A549 treated with AZD9567 at 1 μM for 4 hours (cell line): ENCODE measurements around the gene ARHGDIB. TPM values are rescaled to one million over a fixed set of nuclear protein-coding genes. Genes with fewer than 3 reads are reported as not detected.

Experiments used
- total RNA-seq: library from RNA; stranded (reverse); fragments of 200-300 nt; extraction: Qiagen RNA extraction; gene quantifications from 5 replicates; pipeline ENCODE4 v1.2.3, GENCODE V29; 2022; ENCODE audit not compliant: insufficient read depth

The ARHGDIB gene
- total RNA-seq: 0.89 to 1.4 TPM (median 1.1 TPM) in 4 of 5 replicates, not detected in the other

DNA sequence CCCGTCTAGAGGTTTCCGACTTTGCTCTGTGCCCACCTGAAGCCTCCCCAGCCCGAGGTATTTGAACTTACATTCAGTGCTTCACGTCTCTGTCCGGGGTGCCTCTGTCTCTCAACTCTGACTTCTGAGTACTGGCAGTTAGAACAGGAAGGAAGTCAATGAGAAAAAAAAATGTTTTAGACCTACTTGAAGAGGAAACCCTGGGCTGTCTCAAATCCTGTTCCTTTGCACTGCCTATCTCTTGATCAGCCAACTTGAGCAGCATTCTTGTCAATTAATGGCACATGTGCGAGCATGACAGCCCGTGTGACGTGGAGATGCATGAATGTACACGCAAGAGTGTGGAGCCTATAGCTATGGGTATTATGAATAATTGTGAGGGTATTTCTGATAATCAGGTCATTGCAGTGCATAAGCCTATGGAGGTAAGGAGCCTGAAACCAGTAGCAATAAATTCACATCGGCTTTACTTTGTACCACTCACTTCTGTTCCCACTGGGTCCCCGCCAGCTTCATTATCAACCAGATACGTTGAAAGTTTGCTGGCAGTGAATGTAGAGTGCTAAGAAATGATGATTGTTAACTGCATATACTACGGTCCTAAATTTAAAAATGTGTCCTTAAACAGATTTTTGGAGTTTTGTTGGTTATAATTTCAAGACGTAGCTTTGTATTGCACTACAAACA, at the start of gene ARHGDIB:
Gene ARHGDIB, minus strand, starts transcription at position 136 of the 687 bp plus-strand sequence. CDS start 10,889 bp downstream, outside the sequence.

DNA sequence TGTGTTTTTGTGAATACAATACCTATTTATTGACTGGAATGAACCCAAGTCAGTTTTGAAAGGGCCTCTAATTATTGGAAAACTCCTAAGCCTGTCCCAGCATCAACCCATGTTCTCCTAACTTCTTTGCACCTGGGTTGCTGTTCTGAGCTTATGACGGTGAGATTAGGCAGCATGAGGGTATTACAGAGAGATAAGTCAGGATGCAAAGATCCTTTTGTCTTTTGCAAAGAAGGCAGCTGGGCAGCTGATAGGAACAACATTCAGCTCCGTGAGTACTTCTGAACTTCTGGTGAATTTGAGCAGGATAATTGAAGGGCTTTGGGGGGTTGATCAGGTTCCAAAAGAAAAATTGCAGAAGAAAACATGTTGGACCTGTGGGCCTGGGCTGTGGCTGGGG, 11.4 kb upstream of the ARHGDIB start, which contains the start of gene PDE6H:
Gene PDE6H, plus strand, starts transcription at position 227 of the 400 bp plus-strand sequence. CDS start 4,971 bp downstream, outside the sequence.

DNA sequence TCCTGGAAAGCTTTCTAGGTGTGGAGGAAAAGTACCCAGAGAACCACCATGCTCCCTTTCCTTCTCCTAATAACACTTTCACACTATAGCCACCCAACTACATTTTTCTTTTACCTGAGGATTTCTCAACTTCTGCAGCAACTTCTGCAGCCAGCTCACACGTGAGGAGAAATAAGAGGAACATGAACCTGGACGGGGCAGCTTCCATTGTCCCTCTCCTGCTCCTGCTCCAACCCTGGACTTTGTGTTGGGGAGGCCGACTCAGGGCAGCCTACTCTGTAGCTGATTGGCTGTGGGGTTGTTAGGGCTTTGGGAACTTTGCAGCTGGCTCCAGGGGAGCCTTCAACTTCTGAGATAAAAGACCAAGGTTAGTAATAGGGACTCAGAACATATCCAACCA, 23.1 kb downstream of the ARHGDIB start, which contains the start of gene ERP27:
Gene ERP27, minus strand, starts transcription at position 237 of the 400 bp plus-strand sequence. Its CDS starts 29 bp downstream, at position 208.

Other genes with a start within 250 kb of the ARHGDIB start
- 44.1 to 48.9 TPM (median 47.0 TPM) in 5 replicates for gene WBP11, start 158.1 kb downstream of the ARHGDIB start, total RNA-seq
- 1.4 to 2.2 TPM (median 1.7 TPM) in 4 of 5 replicates, not detected in the other for gene C12orf60, start 157.9 kb downstream of the ARHGDIB start, total RNA-seq
- gene SMCO3, start 147.4 kb downstream of the ARHGDIB start, total RNA-seq: not detected in 5 replicates
- not detected in 5 replicates for gene ART4, start 118.1 kb downstream of the ARHGDIB start, total RNA-seq
- not detected in 5 replicates for gene MGP, start 75.7 kb downstream of the ARHGDIB start, total RNA-seq
- not detected in 5 replicates for gene ERP27, start 23.1 kb downstream of the ARHGDIB start, total RNA-seq
- gene PDE6H, start 11.4 kb upstream of the ARHGDIB start, total RNA-seq: not detected in 5 replicates